SK-N-SH treated with all-trans-retinoic acid at 6 μM for 48 hours (cell line): ENCODE data around the gene C9orf85.

Experiments
- ARNTL ChIP-seq: fragments of 450-650 bp; formaldehyde crosslinking; IDR thresholded peaks from 2 replicates; pipeline ENCODE4 v1.5.0; 2020; ENCODE audit warnings: low read depth, mild to moderate bottlenecking, moderate library complexity, borderline replicate concordance
- BACH2 ChIP-seq: fragments of 250-450 bp; sonication (Bioruptor Pico); IDR thresholded peaks from 2 replicates; pipeline ENCODE4 v1.9.0; 2021; ENCODE audit warnings: mild to moderate bottlenecking, borderline replicate concordance
- CREB5 ChIP-seq: fragments of 250-450 bp; sonication (Bioruptor Pico); IDR thresholded peaks from 2 replicates; pipeline ENCODE4 v1.5.1; 2020; ENCODE audit warnings: low read depth, mild to moderate bottlenecking, moderate library complexity
- CSRNP3 ChIP-seq: fragments of 250-450 bp; sonication (Bioruptor Pico); IDR thresholded peaks from 2 replicates; pipeline ENCODE4 v1.5.1; 2021; ENCODE audit warnings: mild to moderate bottlenecking, moderate library complexity
- ISL1 ChIP-seq: fragments of 250-450 bp; sonication (Bioruptor Pico); IDR thresholded peaks from 2 replicates; pipeline ENCODE4 v2.1.2; 2022; ENCODE audit warnings: mild to moderate bottlenecking, moderate library complexity
- PATZ1 ChIP-seq: fragments of 250-450 bp; sonication (Bioruptor Pico); IDR thresholded peaks from 2 replicates; pipeline ENCODE4 v1.8.0; 2020; ENCODE audit warnings: mild to moderate bottlenecking, moderate library complexity, borderline replicate concordance
- RARB ChIP-seq: fragments of 250-450 bp; sonication (Bioruptor Pico); IDR thresholded peaks from 2 replicates; pipeline ENCODE4 v1.8.0; 2021; ENCODE audit warnings: mild to moderate bottlenecking, moderate library complexity
- ZC3H10 ChIP-seq: fragments of 250-450 bp; sonication (Bioruptor Pico); IDR thresholded peaks from 2 replicates; pipeline ENCODE4 v1.5.1; 2021; ENCODE audit warnings: mild to moderate bottlenecking, moderate library complexity
- ZFP3 ChIP-seq: fragments of 250-450 bp; sonication (Bioruptor Pico); IDR thresholded peaks from 2 replicates; pipeline ENCODE4 v1.5.0; 2020; ENCODE audit warnings: mild to moderate bottlenecking, moderate library complexity
- ZFP30 ChIP-seq: fragments of 450-650 bp; formaldehyde crosslinking; IDR thresholded peaks from 2 replicates; pipeline ENCODE4 v1.5.0; 2022; ENCODE audit warnings: mild to moderate bottlenecking, moderate library complexity
- ZNF70 ChIP-seq: fragments of 450-650 bp; formaldehyde crosslinking; IDR thresholded peaks from 2 replicates; pipeline ENCODE4 v1.5.0; 2020; ENCODE audit warnings: mild to moderate bottlenecking, moderate library complexity
- ZNF8 ChIP-seq: fragments of 450-650 bp; formaldehyde crosslinking; IDR thresholded peaks from 2 replicates; pipeline ENCODE4 v1.5.0; 2020; ENCODE audit warnings: mild to moderate bottlenecking, moderate library complexity

DNA sequence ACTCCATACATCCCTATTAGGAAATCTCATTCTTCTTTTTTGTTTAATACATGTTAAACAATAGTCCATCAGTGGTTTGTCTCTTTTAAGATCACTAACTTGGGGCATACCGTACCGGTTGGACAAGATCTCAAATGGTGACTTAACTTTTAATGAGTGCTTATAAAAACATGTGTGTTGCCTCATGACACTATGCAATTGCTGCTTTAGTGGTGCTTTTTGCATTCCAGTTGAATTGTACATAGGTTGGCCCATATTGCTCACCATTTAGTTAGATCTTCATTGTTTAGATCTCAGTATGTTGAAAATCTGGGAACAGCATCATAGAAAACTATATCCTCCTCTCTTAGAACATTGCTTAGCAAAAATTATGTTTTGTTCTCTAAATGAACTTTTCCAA is 17.8 kb downstream of the C9orf85 start:
- TF ChIP-seq ZC3H10 (CRISPR knock-in tag) (no peak), ZNF70 (CRISPR knock-in tag) (no peak), ZFP30 (no peak), ZNF8 (no peak), CREB5 (CRISPR knock-in tag) (no peak), PATZ1 (CRISPR knock-in tag) (no peak), ARNTL (CRISPR knock-in tag) (no peak), BACH2 (CRISPR knock-in tag) (no peak), ISL1 (CRISPR knock-in tag) (no peak), ZFP3 (no peak), CSRNP3 (CRISPR knock-in tag) (no peak), RARB (CRISPR knock-in tag) (no peak)
